ENCODE results near the gene PHF2. TPM values are rescaled to one million over a fixed set of nuclear protein-coding genes. Genes with fewer than 3 reads are reported as not detected.

The PHF2 gene
- total RNA-seq, 1 experiment from 2014 or later, result 11.6 TPM

- TF ChIP-seq MLX (CRISPR knock-in tag; IDR thresholded peaks at IDR 0.05), result no peak
- TF ChIP-seq CDX4 (CRISPR knock-in tag; IDR thresholded peaks at IDR 0.05; ENCODE audit: borderline replicate concordance), result no peak
- no peak for TF ChIP-seq E2F1 (CRISPR knock-in tag; IDR thresholded peaks at IDR 0.05)
- TF ChIP-seq NFE2L1 (CRISPR knock-in tag; IDR thresholded peaks at IDR 0.05), result no peak
- TF ChIP-seq TEAD4 (CRISPR knock-in tag; IDR thresholded peaks at IDR 0.05), result no peak
- no peak for TF ChIP-seq ZNF317 (CRISPR knock-in tag; IDR thresholded peaks at IDR 0.05; ENCODE audit: borderline replicate concordance, low read depth)
- TF ChIP-seq CTCF (IDR thresholded peaks at IDR 0.05), result no peak
- TF ChIP-seq FOXP1 (CRISPR knock-in tag; IDR thresholded peaks at IDR 0.05; ENCODE audit: borderline replicate concordance), result no peak
- TF ChIP-seq NR2C2 (CRISPR knock-in tag; IDR thresholded peaks at IDR 0.05), result no peak
Measured at GRCh38 chr9:93725382-93725781, 149.0 kb downstream of the PHF2 start (continued).

GRCh38 chr9:93726147-93726546, 149.8 kb downstream of the PHF2 start:
- Mint-ChIP-seq H3K9me3 (peaks cover 27% of the 10 kb centered on the region), H3K4me3 (no peak overlapping the region), H3K36me3 (no peaks in the 10 kb centered on the region), H3K4me1 (no peaks in the 10 kb centered on the region), H3K27ac (no peak overlapping the region), H3K27me3 (ENCODE audit: low read depth) (no peaks in the 10 kb centered on the region)
- ChIA-PET POLR2A (no interaction called here), CTCF (interaction anchor here (0.9 kb wide), 1 partner anchor 88 kb away, joined by 3 read pairs; no protein-coding TSS in a partner anchor)
- no peak for TF ChIP-seq HMGA2 (CRISPR knock-in tag; IDR thresholded peaks at IDR 0.05)
- TF ChIP-seq ZNF396 (CRISPR knock-in tag; IDR thresholded peaks at IDR 0.05; ENCODE audit: borderline replicate concordance), result no peak
- no peak for TF ChIP-seq ZNF512 (CRISPR knock-in tag; IDR thresholded peaks at IDR 0.05; ENCODE audit: borderline replicate concordance)
- no peak for TF ChIP-seq KAT7 (CRISPR knock-in tag; IDR thresholded peaks at IDR 0.05; ENCODE audit: borderline replicate concordance)
- no peak for TF ChIP-seq HMGXB4 (CRISPR knock-in tag; IDR thresholded peaks at IDR 0.05)
- no peak for TF ChIP-seq ZNF425 (CRISPR knock-in tag; conservative IDR thresholded peaks at IDR 0.05)
- TF ChIP-seq CREB1 (CRISPR knock-in tag; IDR thresholded peaks at IDR 0.05), result no peak
- TF ChIP-seq AR (CRISPR knock-in tag; IDR thresholded peaks at IDR 0.05), result no peak
- no peak for TF ChIP-seq ERG (CRISPR knock-in tag; IDR thresholded peaks at IDR 0.05)
- no peak for TF ChIP-seq SP1 (CRISPR knock-in tag; conservative IDR thresholded peaks at IDR 0.05)
- no peak for TF ChIP-seq EMX1 (CRISPR knock-in tag; IDR thresholded peaks at IDR 0.05)
- TF ChIP-seq ATF3 (CRISPR knock-in tag; conservative IDR thresholded peaks at IDR 0.05), result no peak
- ATAC-seq (no peak), DNase-seq (ENCODE audit: low spot score) (no peak)
